OCI-M1 (cell line): Measurements from ENCODE around the gene ITM2C.
A peak's percentile ranks its signal among the peaks of the same experiment; 100 is the strongest.

ENCODE experiments used
- DNase-seq: peaks from one replicate; lab custom pipeline; 2025; lab: John Stamatoyannopoulos, UW

The ITM2C gene

GRCh38 chr2:230864605-230865306 lies at the start of gene ITM2C:
ITM2C (plus strand) TSS chr2:230864942; CDS start chr2:230865026, 84 bp downstream.
- peak; percentile 76 for DNase-seq

GRCh38 chr2:230815088-230815487 lies 49.7 kb upstream of the ITM2C start:
- DNase-seq = no peak

GRCh38 chr2:230816735-230817134 lies 48.0 kb upstream of the ITM2C start:
- DNase-seq = no peak

GRCh38 chr2:230819433-230819832 lies 45.3 kb upstream of the ITM2C start:
- DNase-seq = no peak

- peak; percentile 8 for DNase-seq
These were observed 43.3 kb upstream of the ITM2C start for GRCh38 chr2:230821261-230821990.

GRCh38 chr2:230821991-230822520 lies 42.7 kb upstream of the ITM2C start:
- no peak for DNase-seq

GRCh38 chr2:230823264-230823964 lies 41.3 kb upstream of the ITM2C start:
- DNase-seq = no peak

GRCh38 chr2:230824406-230824978 lies 40.2 kb upstream of the ITM2C start:
- DNase-seq = peak; percentile 85

- no peak for DNase-seq
These were observed 39.4 kb upstream of the ITM2C start for GRCh38 chr2:230825354-230825753.

GRCh38 chr2:230827774-230828271 lies 36.9 kb upstream of the ITM2C start:
- no peak for DNase-seq

- no peak for DNase-seq
These were observed 36.3 kb upstream of the ITM2C start for GRCh38 chr2:230828272-230828961.

- DNase-seq = no peak
These were observed 35.4 kb upstream of the ITM2C start for GRCh38 chr2:230829293-230829692.

- DNase-seq = no peak
These were observed 34.8 kb upstream of the ITM2C start for GRCh38 chr2:230829959-230830358.

- DNase-seq = no peak
These were observed 34.3 kb upstream of the ITM2C start for GRCh38 chr2:230830428-230830827.

GRCh38 chr2:230840301-230840700 lies 24.4 kb upstream of the ITM2C start:
- DNase-seq = no peak

GRCh38 chr2:230842473-230842872 lies 22.3 kb upstream of the ITM2C start:
- DNase-seq = no peak

- no peak for DNase-seq
These were observed 21.6 kb upstream of the ITM2C start for GRCh38 chr2:230843132-230843531.

- DNase-seq = no peak
These were observed 18.4 kb upstream of the ITM2C start for GRCh38 chr2:230846360-230846759.

GRCh38 chr2:230847883-230848388 lies 16.8 kb upstream of the ITM2C start:
- DNase-seq = peak; percentile 44

- peak; percentile 60 for DNase-seq
These were observed 14.9 kb upstream of the ITM2C start for GRCh38 chr2:230849633-230850357.

- DNase-seq = no peak
These were observed 14.4 kb upstream of the ITM2C start for GRCh38 chr2:230850358-230850658.
